NCI-H69 (cell line): ENCODE results near the gene SYTL1.

Experiments
- DNase-seq: peaks from one replicate; lab custom pipeline; 2025; lab: John Stamatoyannopoulos, UW

Gene SYTL1

GRCh38 chr1:27318596-27318995 is 23.2 kb upstream of the SYTL1 start:
- DNase-seq = peak; percentile 64

GRCh38 chr1:27321813-27322568 is 19.8 kb upstream of the SYTL1 start, which contains the start of gene TMEM222:
Gene TMEM222 (plus strand): TSS chr1:27322163. CDS start chr1:27322198, 35 bp downstream.
- DNase-seq = peak; percentile 96

GRCh38 chr1:27322569-27323240 is 19.1 kb upstream of the SYTL1 start:
- DNase-seq = no peak

GRCh38 chr1:27325286-27325685 is 16.5 kb upstream of the SYTL1 start:
- DNase-seq = no peak

GRCh38 chr1:27327964-27328363 is 13.9 kb upstream of the SYTL1 start:
- no peak for DNase-seq

- DNase-seq = no peak
Observed at GRCh38 chr1:27330786-27331185, 11.0 kb upstream of the SYTL1 start.

- DNase-seq = no peak
Observed at GRCh38 chr1:27331426-27331825, 10.4 kb upstream of the SYTL1 start.

GRCh38 chr1:27331922-27332321 is 9.9 kb upstream of the SYTL1 start:
- DNase-seq = no peak

- DNase-seq = peak; percentile 29
Observed at GRCh38 chr1:27332536-27333281, 9.1 kb upstream of the SYTL1 start.

- DNase-seq = no peak
Observed at GRCh38 chr1:27333717-27334279, 8.0 kb upstream of the SYTL1 start.

GRCh38 chr1:27335506-27336422 is 6.1 kb upstream of the SYTL1 start:
- DNase-seq = no peak

- DNase-seq = no peak
Observed at GRCh38 chr1:27336756-27337155, 5.1 kb upstream of the SYTL1 start.

- no peak for DNase-seq
Observed at GRCh38 chr1:27338751-27339150, 3.1 kb upstream of the SYTL1 start.

GRCh38 chr1:27339213-27339612 is 2.6 kb upstream of the SYTL1 start:
- no peak for DNase-seq

GRCh38 chr1:27342391-27342777 is 562 bp downstream of the SYTL1 start:
- DNase-seq = peak; percentile 33

GRCh38 chr1:27342778-27343638 is 1.2 kb downstream of the SYTL1 start:
- peak; percentile 81 for DNase-seq

GRCh38 chr1:27343639-27344025 is 1.8 kb downstream of the SYTL1 start:
- no peak for DNase-seq

GRCh38 chr1:27345272-27345671 is 3.5 kb downstream of the SYTL1 start:
- no peak for DNase-seq

GRCh38 chr1:27346357-27346756 is 4.5 kb downstream of the SYTL1 start:
- no peak for DNase-seq

GRCh38 chr1:27346991-27347624 is 5.3 kb downstream of the SYTL1 start:
- no peak for DNase-seq
